ENCODE data around the gene MYO3B. TPM values are rescaled to one million over a fixed set of nuclear protein-coding genes. Genes with fewer than 3 reads are reported as not detected.
"Not testable (repeated sequence)": the region's sequence is repeated elsewhere in the genome, so short reads cannot be mapped to it uniquely, and the experiment has no call there.

Gene MYO3B
- total and polyA plus RNA-seq, 2 of the 8 experiments (the other 6 are each of a cell fraction or from before 2014, with no cell fraction given), result 0.17 to 0.19 TPM

GRCh38 chr2:170550501-170550900 lies 372.6 kb downstream of the MYO3B start:
- Histone ChIP-seq H2BK5ac (ENCODE audit: low read depth, low read length) (no peak overlapping the region), H3K79me2 (ENCODE audit: control insufficient read depth in 1 of 2, insufficient read depth in 2 of 2, low read length in 2 of 2) (no peaks in the 10 kb centered on the region), H3K18ac (ENCODE audit: extremely low read depth, low read length) (no peak overlapping the region), H3K27me3 (replicated peaks in 1 of 4; ENCODE audit: control insufficient read depth in 3 of 4, extremely low read depth in 1 of 4, insufficient read depth in 3 of 4, low read length in 3 of 4) (no peaks in the 10 kb centered on the region), H3K27ac (ENCODE audit: low read depth, low read length) (no peak overlapping the region), H2BK12ac (ENCODE audit: low read depth, low read length) (no peak overlapping the region), H3K56ac (replicated peaks; ENCODE audit: insufficient read length, low read depth, low read length) (no peak overlapping the region), H2BK20ac (ENCODE audit: low read length) (no peak overlapping the region), H2BK120ac (replicated peaks; ENCODE audit: low read depth, low read length) (no peak overlapping the region), H3K23ac (ENCODE audit: insufficient read length) (no peak overlapping the region), H4K91ac (replicated peaks; ENCODE audit: insufficient read length, low read length) (no peak overlapping the region), H3K23me2 (ENCODE audit: low read depth, low read length) (no peaks in the 10 kb centered on the region), H4K5ac (ENCODE audit: insufficient read length, low read depth, low read length) (no peak overlapping the region), H3K9ac (replicated peaks in 1 of 4; ENCODE audit: extremely low read depth in 1 of 4, low read depth in 3 of 4, low read length in 3 of 4) (no peak overlapping the region), H3K4me3 (ENCODE audit: extremely low read depth in 1 of 4, insufficient read depth in 2 of 4, low read depth in 3 of 4, low read length in 4 of 4) (no peak overlapping the region), H2BK15ac (ENCODE audit: low read length) (no peak overlapping the region), H2AFZ (ENCODE audit: low read length) (no peak overlapping the region), H3K14ac (ENCODE audit: insufficient read length) (no peak overlapping the region), H4K20me1 (replicated peaks in 1 of 2; ENCODE audit: control insufficient read depth in 1 of 2, insufficient read depth in 2 of 2, low read length in 2 of 2) (no peaks in the 10 kb centered on the region), H3K36me3 (ENCODE audit: control insufficient read depth in 2 of 4, insufficient read depth in 4 of 4, low read length in 3 of 4) (no peaks in the 10 kb centered on the region; a peak in 1 of 8 replicates), H3K4me1 (replicated peaks in 1 of 4; ENCODE audit: control insufficient read depth in 3 of 4, insufficient read depth in 4 of 4, low read length in 3 of 4) (no peaks in the 10 kb centered on the region), H3K4ac (replicated peaks; ENCODE audit: insufficient read length, low read depth, low read length) (no peak overlapping the region), H4K8ac (ENCODE audit: extremely low read depth, insufficient read depth, low read length) (no peak overlapping the region), H3K9me3 (ENCODE audit: insufficient read depth in 2 of 2, low read depth in 1 of 2, low read length in 1 of 2) (peaks cover 12 to 14% of the 10 kb centered on the region in 2 experiments), H3K4me2 (ENCODE audit: insufficient read depth in 1 of 2, low read depth in 2 of 2, low read length in 2 of 2) (no peak overlapping the region), H3K79me1 (ENCODE audit: low read depth, low read length) (no peaks in the 10 kb centered on the region), H2AK5ac (ENCODE audit: low read depth, low read length) (no peak overlapping the region)
- FAIRE-seq, result no peak
- ChIA-PET CTCF (ENCODE audit: partially characterized antibody) (interaction anchor here (0.6 to 0.7 kb wide), 2 partner anchors 181 to 266 kb away, joined by 3 read pairs; no protein-coding TSS in a partner anchor), POLR2A (ENCODE audit: partially characterized antibody) (no interaction called here)
- WGBS, 2 experiments (ENCODE audit: extremely low coverage in 1 of 2, insufficient coverage in 1 of 2, insufficient read length in 1 of 2, insufficient replicate concordance in 2 of 2, low coverage in 1 of 2, low lambda C conversion rate in 2 of 2, missing lambda C conversion rate in 1 of 2), result 96% methylated on average over 2 of the region's 2 CpGs; no CpG with 5 or more reads in 1 of the 2 experiments
- TF ChIP-seq GABPA (IDR thresholded peaks at IDR 0.05; ENCODE audit: borderline replicate concordance, insufficient read depth, low read length), result no peak
- DNase-seq (ENCODE audit: low read depth in 1 of 2, low spot score in 2 of 2), result no peak

DNA sequence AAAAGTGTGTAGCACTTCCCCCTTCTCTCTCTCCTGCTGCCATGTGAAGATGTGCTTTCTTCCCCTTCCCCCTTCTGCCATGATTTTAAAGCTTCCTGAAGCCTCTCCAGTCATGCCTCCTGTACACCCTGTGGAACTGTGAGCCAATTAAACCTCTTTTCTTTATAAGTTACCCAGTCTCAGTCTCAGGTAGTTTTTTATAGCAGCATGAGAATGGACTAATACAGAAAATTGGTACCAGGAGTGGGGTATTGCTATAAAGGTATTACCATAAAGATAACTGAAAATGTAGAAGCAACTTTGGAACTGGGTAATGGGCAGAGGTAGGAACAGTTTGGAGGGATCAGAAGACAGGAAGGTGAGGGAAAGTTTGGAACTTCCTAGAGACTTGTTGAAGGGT lies 374.0 kb downstream of the MYO3B start:
- not testable (repeated sequence) for H3K36me3 ChIP-seq (ENCODE audit: control insufficient read depth in 2 of 4, insufficient read depth in 4 of 4, low read length in 3 of 4)

More for the DNA sequence above, 374.0 kb downstream of the MYO3B start:
- H3K23ac ChIP-seq (ENCODE audit: insufficient read length); H2BK12ac ChIP-seq (ENCODE audit: low read depth, low read length); H3K23me2 ChIP-seq (ENCODE audit: low read depth, low read length); H4K20me1 ChIP-seq (replicated peaks in 1 of 2; ENCODE audit: control insufficient read depth in 1 of 2, insufficient read depth in 2 of 2, low read length in 2 of 2); FAIRE-seq; H3K14ac ChIP-seq (ENCODE audit: insufficient read length); H2AK5ac ChIP-seq (ENCODE audit: low read depth, low read length); H3K4ac ChIP-seq (replicated peaks; ENCODE audit: insufficient read length, low read depth, low read length); H4K91ac ChIP-seq (replicated peaks; ENCODE audit: insufficient read length, low read length); H2BK5ac ChIP-seq (ENCODE audit: low read depth, low read length); H3K27ac ChIP-seq (ENCODE audit: low read depth, low read length); H2BK20ac ChIP-seq (ENCODE audit: low read length); H2AFZ ChIP-seq (ENCODE audit: low read length); H3K27me3 ChIP-seq (replicated peaks in 1 of 4; ENCODE audit: control insufficient read depth in 3 of 4, extremely low read depth in 1 of 4, insufficient read depth in 3 of 4, low read length in 3 of 4); H3K4me3 ChIP-seq (ENCODE audit: extremely low read depth in 1 of 4, insufficient read depth in 2 of 4, low read depth in 3 of 4, low read length in 4 of 4); H2BK120ac ChIP-seq (replicated peaks; ENCODE audit: low read depth, low read length); H3K56ac ChIP-seq (replicated peaks; ENCODE audit: insufficient read length, low read depth, low read length); H4K5ac ChIP-seq (ENCODE audit: insufficient read length, low read depth, low read length); H3K4me1 ChIP-seq (replicated peaks in 1 of 4; ENCODE audit: control insufficient read depth in 3 of 4, insufficient read depth in 4 of 4, low read length in 3 of 4); H3K79me2 ChIP-seq (ENCODE audit: control insufficient read depth in 1 of 2, insufficient read depth in 2 of 2, low read length in 2 of 2); DNase-seq (ENCODE audit: low read depth in 1 of 2, low spot score in 2 of 2); POLR2A ChIA-PET (ENCODE audit: partially characterized antibody); H4K8ac ChIP-seq (ENCODE audit: extremely low read depth, insufficient read depth, low read length); H3K9ac ChIP-seq (replicated peaks in 1 of 4; ENCODE audit: extremely low read depth in 1 of 4, low read depth in 3 of 4, low read length in 3 of 4); H3K18ac ChIP-seq (ENCODE audit: extremely low read depth, low read length); H2BK15ac ChIP-seq (ENCODE audit: low read length); H3K79me1 ChIP-seq (ENCODE audit: low read depth, low read length); H3K4me2 ChIP-seq (ENCODE audit: insufficient read depth in 1 of 2, low read depth in 2 of 2, low read length in 2 of 2): not testable (repeated sequence)
- H3K9me3 ChIP-seq (ENCODE audit: insufficient read depth in 2 of 2, low read depth in 1 of 2, low read length in 1 of 2), result peaks cover 12 to 14% of the 10 kb centered on the region in 2 experiments
- CTCF ChIA-PET (ENCODE audit: partially characterized antibody), result interaction anchor here (0.6 kb wide), 1 partner anchor 1100 kb away, joined by 3 read pairs; no protein-coding TSS in a partner anchor
